ENCODE data around the gene SAMD4B. TPM values are rescaled to one million over a fixed set of nuclear protein-coding genes. Genes with fewer than 3 reads are reported as not detected.
"Not testable (repeated sequence)": the region's sequence is repeated elsewhere in the genome, so short reads cannot be mapped to it uniquely, and the experiment has no call there.

Gene SAMD4B
- total RNA-seq, 4 donors from 2014 or later = 103 to 193 (median 115) TPM

DNA sequence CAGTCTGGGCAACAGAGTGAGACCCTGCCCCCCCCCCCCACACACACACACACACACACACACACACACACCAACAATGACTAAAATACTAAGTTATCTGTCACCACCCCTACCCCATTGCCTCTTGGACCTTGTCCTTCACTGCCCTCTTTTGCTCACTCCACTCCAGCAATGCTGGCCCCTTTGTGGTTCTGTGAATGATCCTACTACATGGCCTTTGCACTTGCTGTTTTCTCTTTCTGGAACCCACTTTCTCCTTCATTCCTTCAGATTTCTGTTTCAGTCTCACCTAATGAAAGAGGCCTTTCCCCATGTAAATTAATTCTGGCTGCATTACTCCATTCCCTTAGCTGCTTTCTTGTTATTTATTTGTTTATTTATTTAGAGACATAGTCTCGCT, 2.5 kb upstream of the SAMD4B start:
- Histone ChIP-seq H3K27me3 (no peaks in the 10 kb centered on the region), H3K4me3 (no peak overlapping the region), H3K27ac (no peak overlapping the region), H3K36me3 (no peaks in the 10 kb centered on the region), H3K9me3 (no peaks in the 10 kb centered on the region), H3K4me1 (peaks cover 0 to 29% (median 18%) of the 10 kb centered on the region in 4 donors)
- WGBS, 2 donors = 91 to 95% methylated on average over 1 of the region's 1 CpG
- TF ChIP-seq, protein P1, sequence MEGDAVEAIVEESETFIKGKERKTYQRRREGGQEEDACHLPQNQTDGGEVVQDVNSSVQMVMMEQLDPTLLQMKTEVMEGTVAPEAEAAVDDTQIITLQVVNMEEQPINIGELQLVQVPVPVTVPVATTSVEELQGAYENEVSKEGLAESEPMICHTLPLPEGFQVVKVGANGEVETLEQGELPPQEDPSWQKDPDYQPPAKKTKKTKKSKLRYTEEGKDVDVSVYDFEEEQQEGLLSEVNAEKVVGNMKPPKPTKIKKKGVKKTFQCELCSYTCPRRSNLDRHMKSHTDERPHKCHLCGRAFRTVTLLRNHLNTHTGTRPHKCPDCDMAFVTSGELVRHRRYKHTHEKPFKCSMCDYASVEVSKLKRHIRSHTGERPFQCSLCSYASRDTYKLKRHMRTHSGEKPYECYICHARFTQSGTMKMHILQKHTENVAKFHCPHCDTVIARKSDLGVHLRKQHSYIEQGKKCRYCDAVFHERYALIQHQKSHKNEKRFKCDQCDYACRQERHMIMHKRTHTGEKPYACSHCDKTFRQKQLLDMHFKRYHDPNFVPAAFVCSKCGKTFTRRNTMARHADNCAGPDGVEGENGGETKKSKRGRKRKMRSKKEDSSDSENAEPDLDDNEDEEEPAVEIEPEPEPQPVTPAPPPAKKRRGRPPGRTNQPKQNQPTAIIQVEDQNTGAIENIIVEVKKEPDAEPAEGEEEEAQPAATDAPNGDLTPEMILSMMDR (IDR thresholded peaks at IDR 0.05) = no peak
- no peak for TF ChIP-seq EP300 (IDR thresholded peaks at IDR 0.05)
- TF ChIP-seq POLR2A (IDR thresholded peaks at IDR 0.05) = no peak
- DNase-seq (ENCODE audit: low spot score in 2 of 2) = no peak

DNA sequence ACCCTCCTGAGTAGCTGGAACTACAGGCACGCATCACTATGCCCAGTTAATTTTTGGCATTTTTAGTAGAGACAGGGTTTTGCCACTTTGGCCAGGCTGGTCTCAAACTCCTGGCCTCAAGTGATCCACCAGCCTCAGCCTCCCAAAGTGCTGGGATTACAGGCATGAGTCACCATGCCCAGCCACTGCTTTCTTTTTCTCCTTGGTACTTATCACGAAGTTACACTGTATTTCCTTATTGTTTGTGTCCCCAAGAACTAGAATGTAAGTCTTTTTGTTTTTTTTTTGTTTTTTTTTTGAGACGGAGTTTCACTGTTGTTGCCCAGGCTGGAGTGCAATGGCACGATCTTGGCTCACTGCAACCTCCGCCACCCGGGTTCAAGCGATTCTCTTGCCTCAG, 2.1 kb upstream of the SAMD4B start:
- DNase-seq (ENCODE audit: low spot score in 2 of 2); H3K9me3 ChIP-seq; H3K36me3 ChIP-seq; H3K27me3 ChIP-seq; H3K4me3 ChIP-seq; H3K27ac ChIP-seq: not testable (repeated sequence)
- peaks cover 0 to 34% (median 20%) of the 10 kb centered on the region in 4 donors for H3K4me1 ChIP-seq
- WGBS, 2 donors = 79 to 87% methylated on average over 7 of the region's 7 CpGs

DNA sequence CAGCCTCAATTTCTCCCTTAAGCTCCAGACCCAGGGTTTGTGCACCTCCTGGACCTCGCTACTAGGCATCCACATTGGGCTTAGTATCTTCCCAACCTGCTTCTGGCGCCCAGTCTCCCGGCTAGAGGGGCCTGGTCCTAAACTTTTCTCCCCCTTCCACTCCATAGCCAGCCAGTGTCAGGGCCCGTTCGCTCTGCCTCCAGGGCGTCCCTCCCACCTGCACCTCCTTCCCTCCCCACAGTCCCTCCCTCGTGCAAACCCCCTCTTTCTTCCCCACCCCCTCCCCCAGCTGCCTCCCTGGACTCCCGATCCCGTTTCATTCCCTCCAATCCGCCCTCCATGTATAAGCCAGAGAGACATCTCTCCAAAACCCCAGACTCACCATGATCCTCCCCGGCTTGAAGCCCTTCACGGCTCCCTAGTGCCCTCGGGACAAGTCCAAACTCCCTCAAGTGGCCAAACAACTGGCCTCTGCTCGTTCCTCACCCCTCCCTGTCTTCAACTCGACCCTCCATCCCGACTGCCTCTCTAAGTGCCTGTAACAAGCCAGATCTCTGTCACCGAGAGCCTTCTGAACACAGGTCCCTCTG, 997 bp upstream of the SAMD4B start:
- no peak for DNase-seq (ENCODE audit: low spot score in 2 of 2)
- 1 to 2% methylated on average over 17 of the region's 17 CpGs for WGBS, 2 donors
- Histone ChIP-seq H3K9me3 (no peaks in the 10 kb centered on the region), H3K4me1 (peaks cover 0 to 45% (median 30%) of the 10 kb centered on the region in 4 donors), H3K4me3 (peak overlapping the region; percentile 51 to 96 (median 58)), H3K27ac (peak overlapping the region; percentile 55 to 99 (median 84)), H3K36me3 (peaks cover 0 to 8% (median under 1%) of the 10 kb centered on the region in 3 donors), H3K27me3 (no peaks in the 10 kb centered on the region)
- no peak for TF ChIP-seq EP300 (IDR thresholded peaks at IDR 0.05)
- TF ChIP-seq, protein P1 (IDR thresholded peaks at IDR 0.05) = no peak
- TF ChIP-seq POLR2A (IDR thresholded peaks at IDR 0.05) = no peak

DNA sequence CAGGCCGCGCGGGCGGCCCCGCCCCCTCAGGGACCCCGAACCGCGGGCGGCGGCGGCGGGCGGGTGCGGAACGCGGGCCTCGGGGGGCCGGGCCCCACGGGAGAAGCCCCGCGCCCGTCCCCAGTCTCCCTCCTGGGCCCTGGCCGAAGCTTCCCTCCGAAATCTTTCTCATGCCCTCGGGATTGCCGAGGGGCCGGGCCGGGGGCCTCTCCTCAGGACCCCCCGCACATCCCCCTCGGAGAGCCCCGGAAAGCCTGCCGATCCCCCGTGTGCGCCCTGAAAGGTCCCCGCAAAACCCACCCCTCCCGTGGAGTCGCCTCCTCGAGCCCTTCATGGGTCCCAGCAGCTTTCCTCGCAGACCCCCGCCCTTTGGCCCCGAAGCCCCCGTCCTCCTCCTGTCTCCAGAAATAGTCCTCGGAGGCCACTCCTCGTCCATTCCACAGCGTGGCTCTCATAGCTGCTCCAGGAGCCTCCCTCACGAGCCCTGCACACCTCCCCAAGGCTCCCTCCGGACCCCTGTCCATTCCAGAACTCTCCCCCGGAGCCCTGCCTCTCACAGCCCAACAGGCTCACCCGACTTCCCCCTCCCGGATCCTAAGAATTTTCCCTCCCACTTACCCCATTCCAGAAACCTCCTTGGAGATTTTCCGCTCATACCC, 555 bp downstream of the SAMD4B start:
- Histone ChIP-seq H3K27ac (peak overlapping the region; percentile 94 to 100 (median 97)), H3K27me3 (no peaks in the 10 kb centered on the region), H3K4me1 (peaks cover 0 to 60% (median 35%) of the 10 kb centered on the region in 4 donors), H3K36me3 (peaks cover 0 to 8% (median 4%) of the 10 kb centered on the region in 3 donors), H3K9me3 (no peaks in the 10 kb centered on the region), H3K4me3 (peak overlapping the region; percentile 77 to 97 (median 89))
- no peak for DNase-seq (ENCODE audit: low spot score in 2 of 2)
- TF ChIP-seq EP300 (IDR thresholded peaks at IDR 0.05) = no peak
- no peak for TF ChIP-seq POLR2A (IDR thresholded peaks at IDR 0.05)
- TF ChIP-seq, protein P1 (IDR thresholded peaks at IDR 0.05) = no peak
- WGBS, 2 donors = 2% methylated on average over 17 to 35 of the region's 51 CpGs

DNA sequence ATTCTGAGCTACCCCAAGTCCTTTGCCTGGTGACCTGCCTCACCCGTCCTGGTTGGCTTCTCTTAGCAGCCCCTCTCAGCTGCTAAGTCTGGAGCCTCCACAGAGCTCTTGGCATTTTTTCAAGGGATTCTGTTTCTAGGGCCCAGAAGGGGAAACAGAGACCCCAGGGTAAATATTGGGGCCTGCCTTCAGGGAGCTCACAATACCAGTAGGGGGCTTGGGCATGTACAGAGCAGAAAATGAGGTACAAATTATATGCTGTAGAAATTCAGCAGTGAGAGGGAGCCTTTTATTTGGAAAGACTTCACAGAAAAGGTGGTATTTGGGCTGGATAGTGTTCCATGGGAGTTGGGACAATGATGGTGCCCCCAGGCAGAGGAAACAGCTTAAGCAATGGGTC, 3.7 kb downstream of the SAMD4B start:
- H3K36me3 ChIP-seq = peaks cover 0 to 32% (median 4%) of the 10 kb centered on the region in 3 donors
- no peaks in the 10 kb centered on the region for H3K9me3 ChIP-seq
- H3K27ac ChIP-seq = peak overlapping the region in 2 of 4 donors; percentile 99 to 100
- no peaks in the 10 kb centered on the region for H3K27me3 ChIP-seq
- no peak for DNase-seq (ENCODE audit: low spot score in 2 of 2)
- TF ChIP-seq, protein P1 (IDR thresholded peaks at IDR 0.05) = peak in 1 of 5 experiments; percentile 14
- no peak for TF ChIP-seq POLR2A (IDR thresholded peaks at IDR 0.05)
- no peak overlapping the region for H3K4me3 ChIP-seq
- H3K4me1 ChIP-seq = peaks cover 0 to 86% (median 34%) of the 10 kb centered on the region in 4 donors
- WGBS, 2 donors = 33 to 61% methylated on average over 1 of the region's 1 CpG
